PFSK-1 (cell line): ENCODE data around the gene THEMIS2. TPM values are rescaled to one million over a fixed set of nuclear protein-coding genes. Genes with fewer than 3 reads are reported as not detected.

Experiments used
- FOXP2 ChIP-seq: optimal IDR thresholded peaks from 2 replicates; pipeline ENCODE3; 2011; ENCODE audit warnings: borderline replicate concordance, control low read depth, inconsistent platforms; ENCODE audit not compliant: insufficient read depth; ENCODE audit errors: extremely low read length, extremely low read depth
- POLR2AphosphoS5 ChIP-seq: IDR thresholded peaks from 2 replicates; pipeline ENCODE4 v1.6.1; 2012; ENCODE audit warnings: low read depth, mild to moderate bottlenecking, control low read depth, low read length, moderate library complexity
- REST ChIP-seq, 2 experiments: IDR thresholded peaks; 2 replicates each; pipeline versions ENCODE4 v1.6.1 to v1.8.0; 2011 to 2012; ENCODE audit warnings: low read depth in 2 of 2, low read length in 2 of 2, control low read depth in 1 of 2, inconsistent platforms in 1 of 2, mild to moderate bottlenecking in 1 of 2, moderate library complexity in 1 of 2; ENCODE audit not compliant: insufficient read depth in 1 of 2
- SIN3A ChIP-seq: IDR thresholded peaks from 2 replicates; pipeline ENCODE4 v1.6.1; 2012; ENCODE audit warnings: mild to moderate bottlenecking, low read length, moderate library complexity, borderline replicate concordance; ENCODE audit not compliant: insufficient read depth
- TAF1 ChIP-seq: IDR thresholded peaks from 2 replicates; pipeline ENCODE4 v1.6.1; 2012; ENCODE audit warnings: low read length, control low read depth, borderline replicate concordance; ENCODE audit not compliant: insufficient read depth
- polyA plus RNA-seq: library from polyadenylated mRNA; unstranded; fragments of >200 nt; gene quantifications from one replicate; pipeline ENCODE4 v1.2.1, GENCODE V29; 2012; ENCODE audit warnings: low read depth, missing spikeins; ENCODE audit not compliant: insufficient read length

Gene THEMIS2
- polyA plus RNA-seq = 14.9 TPM

DNA sequence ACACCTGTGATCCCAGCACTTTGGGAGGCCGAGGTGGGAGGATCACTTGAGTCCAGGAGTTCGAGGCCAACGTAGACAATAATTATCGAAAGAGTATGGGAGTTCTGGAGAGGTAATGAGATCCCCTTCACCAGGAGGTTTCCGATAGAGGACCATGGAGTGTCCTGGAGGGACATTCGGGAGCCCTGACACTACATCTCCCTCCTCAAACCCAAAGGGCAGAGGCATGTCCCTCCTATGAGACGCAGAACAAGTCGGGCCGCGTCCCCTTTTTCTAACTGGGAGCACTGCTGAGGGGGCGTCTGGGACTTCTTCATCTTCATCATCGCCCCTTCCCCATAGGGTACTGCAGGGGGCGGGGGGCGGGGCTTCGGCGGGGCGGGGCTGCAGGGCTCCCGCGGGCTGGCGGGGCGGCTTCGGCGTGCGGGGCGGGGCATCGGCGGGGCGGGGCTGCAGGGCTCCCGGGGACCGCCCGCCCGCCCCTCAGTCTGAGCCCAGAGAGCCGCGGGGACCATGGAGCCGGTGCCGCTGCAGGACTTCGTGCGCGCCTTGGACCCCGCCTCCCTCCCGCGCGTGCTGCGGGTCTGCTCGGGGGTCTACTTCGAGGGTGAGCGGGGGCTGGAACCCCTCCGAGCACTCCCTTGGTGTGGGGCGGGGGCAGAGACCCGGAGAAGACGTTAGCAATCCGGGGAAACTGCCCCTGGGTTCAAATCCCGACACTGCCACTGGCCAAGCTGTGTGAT, at the start of gene THEMIS2:
Gene THEMIS2, plus strand, starts transcription at position 486 of the 743 bp plus-strand sequence. Its CDS starts 28 bp downstream, at position 514.
- TF ChIP-seq POLR2AphosphoS5 (0 out of 2 replicates have a peak, but pooled peaks have one; percentile 41), SIN3A (no peak)

DNA sequence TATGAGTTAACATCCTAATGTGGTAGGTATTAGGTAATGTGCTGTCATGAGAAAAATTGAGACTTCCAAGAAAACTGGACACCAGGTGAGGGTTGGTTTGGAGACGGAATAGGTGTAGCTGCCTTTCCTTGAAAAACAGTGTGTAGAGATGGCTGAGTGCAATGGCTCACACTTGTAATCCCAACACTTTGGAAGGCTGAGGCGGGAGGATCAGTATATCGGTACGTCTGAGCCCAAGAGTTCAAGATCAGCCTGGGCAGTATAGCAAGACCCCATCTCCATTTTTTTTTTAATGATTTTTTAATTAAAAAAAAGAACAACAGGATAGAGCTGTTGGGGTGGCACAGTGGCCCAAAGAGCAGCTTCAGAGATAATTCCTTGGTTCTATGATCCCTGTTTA, 48.6 kb upstream of the THEMIS2 start:
- TF ChIP-seq FOXP2 = no peak
- TF ChIP-seq POLR2AphosphoS5 = no peak
- no peak for TF ChIP-seq TAF1
- no peak for TF ChIP-seq REST (IDR thresholded peaks at IDR 0.05; ENCODE audit: insufficient read depth in 1 of 2, low read depth in 2 of 2, low read length in 2 of 2)
- no peak for TF ChIP-seq SIN3A

DNA sequence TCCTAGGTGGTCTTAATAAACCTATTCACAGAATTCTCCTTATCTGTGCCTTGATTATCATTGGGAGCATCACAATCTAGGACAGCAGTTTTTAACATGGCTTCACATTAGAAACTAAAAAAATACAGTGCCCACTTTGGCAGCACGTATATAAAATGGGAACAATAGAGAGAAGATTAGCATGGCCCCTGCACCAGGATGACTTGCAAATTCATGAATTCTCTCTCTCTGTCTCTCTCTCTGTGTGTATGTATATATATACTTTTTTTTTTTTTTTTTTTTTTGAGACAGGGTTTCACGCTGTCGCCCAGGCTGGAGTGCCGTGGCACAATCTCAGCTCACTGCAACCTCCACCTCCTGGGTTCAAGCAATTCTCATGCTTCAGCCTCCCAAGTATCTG, 47.9 kb upstream of the THEMIS2 start:
- TF ChIP-seq FOXP2 = no peak
- no peak for TF ChIP-seq REST (IDR thresholded peaks at IDR 0.05; ENCODE audit: insufficient read depth in 1 of 2, low read depth in 2 of 2, low read length in 2 of 2)
- no peak for TF ChIP-seq POLR2AphosphoS5
- no peak for TF ChIP-seq SIN3A
- TF ChIP-seq TAF1 = no peak

GRCh38 chr1:27830621-27831440, 41.5 kb upstream of the THEMIS2 start, which contains the start of gene PPP1R8:
PPP1R8 (plus strand) TSS chr1:27830782; CDS start chr1:27830836, 54 bp downstream.
- no peak; a peak in 1 of 4 replicates for TF ChIP-seq REST (IDR thresholded peaks at IDR 0.05; ENCODE audit: insufficient read depth in 1 of 2, low read depth in 2 of 2, low read length in 2 of 2)
- TF ChIP-seq FOXP2 = peak; percentile 20
- no peak for TF ChIP-seq SIN3A
- TF ChIP-seq TAF1 = peak; percentile 100
- TF ChIP-seq POLR2AphosphoS5 = peak; percentile 95

DNA sequence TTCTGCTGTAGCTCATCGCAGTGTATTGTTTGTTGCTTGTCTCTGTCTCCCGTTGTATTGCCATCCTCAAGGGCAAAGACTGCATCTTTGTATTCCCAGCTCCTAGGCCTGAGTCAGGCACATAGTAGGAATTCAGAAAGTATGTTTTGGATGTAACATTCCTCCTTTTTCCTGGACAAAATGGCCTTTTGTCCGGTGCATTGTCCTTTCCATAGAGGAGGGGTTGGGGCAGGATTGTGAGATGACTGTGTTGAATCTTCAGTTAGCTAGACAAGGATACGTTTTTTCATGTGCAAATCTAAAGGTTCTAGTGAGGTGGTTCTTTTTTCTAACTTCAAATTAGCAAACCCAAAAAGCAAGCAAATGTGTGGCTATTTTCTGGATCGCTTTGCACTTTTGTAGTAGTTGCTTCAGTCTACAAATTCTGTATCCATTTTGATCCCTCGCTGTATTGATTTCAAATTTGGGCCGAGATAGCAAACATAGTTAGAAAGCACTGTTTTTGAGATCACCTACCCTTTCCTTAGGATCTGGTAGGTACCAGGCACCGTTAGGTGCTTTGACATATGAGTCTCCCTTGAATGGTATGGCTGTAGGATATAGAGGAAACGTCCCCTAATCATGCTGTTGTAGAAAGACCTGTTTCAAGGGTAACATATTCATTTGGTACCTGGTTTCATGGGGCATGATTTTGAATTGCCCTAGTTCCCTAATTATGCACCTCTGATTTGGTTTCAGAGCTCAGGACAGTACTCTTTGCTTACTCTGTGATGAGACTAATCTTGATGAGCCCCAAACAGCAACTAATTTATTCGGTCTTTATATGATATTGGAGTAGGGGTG, 40.6 kb upstream of the THEMIS2 start:
- TF ChIP-seq TAF1 (no peak), SIN3A (no peak), REST (IDR thresholded peaks at IDR 0.05; ENCODE audit: insufficient read depth in 1 of 2, low read depth in 2 of 2, low read length in 2 of 2) (no peak), FOXP2 (no peak), POLR2AphosphoS5 (no peak)
